ENCODE results near the gene SOX13. TPM values are rescaled to one million over a fixed set of nuclear protein-coding genes. Genes with fewer than 3 reads are reported as not detected.

Gene SOX13
- total and polyA plus RNA-seq, 2 of the 4 experiments (the other 2 are of a cell fraction) = 0.54 to 3.5 TPM

DNA sequence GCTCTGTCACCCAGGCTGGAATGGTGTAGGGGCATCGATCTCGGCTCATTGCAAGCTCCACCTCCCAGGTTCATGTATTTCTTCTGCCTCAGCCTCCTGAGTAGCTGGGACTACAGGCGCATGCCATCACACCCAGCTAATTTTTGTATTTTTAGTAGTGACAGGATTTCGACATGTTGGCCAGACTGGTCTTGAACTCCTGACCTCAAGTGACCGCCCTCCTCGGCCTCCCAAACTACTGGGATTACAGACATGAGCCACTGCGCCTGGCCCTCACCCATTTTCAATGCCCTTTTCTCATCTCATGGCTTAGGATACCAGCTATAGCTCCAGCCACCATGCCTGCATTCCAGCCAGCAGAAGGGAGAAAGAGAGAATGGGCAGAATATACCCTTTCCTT is 12.9 kb upstream of the SOX13 start:
- no peak overlapping the region for H3K4me2 ChIP-seq (ENCODE audit: low read depth, low read length)
- no peak overlapping the region for H3K4me3 ChIP-seq (ENCODE audit: insufficient read depth, low read depth, low read length)
- no peak overlapping the region for H3K27ac ChIP-seq (ENCODE audit: insufficient read depth, low read length)
- H3K36me3 ChIP-seq (ENCODE audit: control insufficient read depth, insufficient read depth, low read length) = no peaks in the 10 kb centered on the region
- no peak overlapping the region for H3K9ac ChIP-seq (ENCODE audit: low read depth, low read length)
- ChIA-PET CTCF (no interaction called here), POLR2A (ENCODE audit: unreplicated experiment) (no interaction called here)
- H2AK5ac ChIP-seq (ENCODE audit: low read depth, low read length) = no peak overlapping the region
- DNase-seq (no peak), ATAC-seq (ENCODE audit: low read depth) (no peak)
- intact Hi-C loops (cut with micrococcal nuclease) = no loop called here
- no peak overlapping the region for H4K8ac ChIP-seq (ENCODE audit: low read depth in 2 of 2, low read length in 2 of 2)
- H3K4ac ChIP-seq (ENCODE audit: low read depth, low read length) = no peak overlapping the region
- no peak overlapping the region for H2BK120ac ChIP-seq (ENCODE audit: low read depth, low read length)
- in situ Hi-C loops (cut with MboI; ENCODE audit: low sequenced_read_pairs) = no loop called here
- no peaks in the 10 kb centered on the region for H3K79me1 ChIP-seq (ENCODE audit: low read depth in 1 of 2, low read length in 2 of 2)
- peaks cover 2% of the 10 kb centered on the region; the same call in 1 of the 2 replicates for H3K27me3 ChIP-seq (ENCODE audit: control insufficient read depth, insufficient read depth, low read length)
- H3K14ac ChIP-seq (replicated peaks; ENCODE audit: low read depth, low read length) = no peak overlapping the region
- H3K4me1 ChIP-seq (ENCODE audit: control insufficient read depth, insufficient read depth, low read length) = no peaks in the 10 kb centered on the region; the same call in 1 of the 2 replicates
- H3K9me3 ChIP-seq (ENCODE audit: control insufficient read depth, insufficient read depth, low read length) = no peaks in the 10 kb centered on the region
- no peak overlapping the region for H4K5ac ChIP-seq (ENCODE audit: low read depth, low read length)
- H3K18ac ChIP-seq (ENCODE audit: low read depth, low read length) = no peak overlapping the region
- dilution Hi-C loops (cut with HindIII; ENCODE audit: low sequenced_read_pairs, unreplicated experiment) = no loop called here
- H3K56ac ChIP-seq (ENCODE audit: extremely low read depth, insufficient read depth, low read length) = no peak overlapping the region
- BruUV-seq (replicated peaks) = no TSS peak
- H2AFZ ChIP-seq (replicated peaks; ENCODE audit: low read length, poor library complexity) = no peak overlapping the region
- no peak overlapping the region for H4K91ac ChIP-seq (ENCODE audit: insufficient read depth, low read depth, low read length)
- no peak overlapping the region for H2AK9ac ChIP-seq (replicated peaks; ENCODE audit: low read depth, low read length, poor library complexity)
- no peak overlapping the region for H2BK20ac ChIP-seq (ENCODE audit: low read depth, low read length)
- H3K9me1 ChIP-seq (ENCODE audit: insufficient read depth, low read length) = peaks cover 4% of the 10 kb centered on the region; the same call in 1 of the 2 replicates
- H2BK15ac ChIP-seq (ENCODE audit: low read depth, low read length) = no peak overlapping the region
- no peak overlapping the region for H2BK5ac ChIP-seq (ENCODE audit: low read depth, low read length, poor library complexity, severe bottlenecking)
- no peak overlapping the region for H3K23ac ChIP-seq (ENCODE audit: low read depth, low read length)
- TF ChIP-seq SMC3 (IDR thresholded peaks at IDR 0.05; ENCODE audit: low read depth, low read length) (no peak), BHLHE40 (IDR thresholded peaks at IDR 0.05; ENCODE audit: low read depth, low read length) (no peak), FOS (IDR thresholded peaks at IDR 0.05; ENCODE audit: low read depth, low read length) (no peak), RAD21 (IDR thresholded peaks at IDR 0.05; ENCODE audit: low read length) (no peak), CHD1 (IDR thresholded peaks at IDR 0.05; ENCODE audit: low read depth, low read length) (no peak)
- TF ChIP-seq, protein P1, sequence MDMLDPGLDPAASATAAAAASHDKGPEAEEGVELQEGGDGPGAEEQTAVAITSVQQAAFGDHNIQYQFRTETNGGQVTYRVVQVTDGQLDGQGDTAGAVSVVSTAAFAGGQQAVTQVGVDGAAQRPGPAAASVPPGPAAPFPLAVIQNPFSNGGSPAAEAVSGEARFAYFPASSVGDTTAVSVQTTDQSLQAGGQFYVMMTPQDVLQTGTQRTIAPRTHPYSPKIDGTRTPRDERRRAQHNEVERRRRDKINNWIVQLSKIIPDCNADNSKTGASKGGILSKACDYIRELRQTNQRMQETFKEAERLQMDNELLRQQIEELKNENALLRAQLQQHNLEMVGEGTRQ (IDR thresholded peaks at IDR 0.05; ENCODE audit: low read depth, low read length) = no peak
- TF ChIP-seq, protein P2, sequence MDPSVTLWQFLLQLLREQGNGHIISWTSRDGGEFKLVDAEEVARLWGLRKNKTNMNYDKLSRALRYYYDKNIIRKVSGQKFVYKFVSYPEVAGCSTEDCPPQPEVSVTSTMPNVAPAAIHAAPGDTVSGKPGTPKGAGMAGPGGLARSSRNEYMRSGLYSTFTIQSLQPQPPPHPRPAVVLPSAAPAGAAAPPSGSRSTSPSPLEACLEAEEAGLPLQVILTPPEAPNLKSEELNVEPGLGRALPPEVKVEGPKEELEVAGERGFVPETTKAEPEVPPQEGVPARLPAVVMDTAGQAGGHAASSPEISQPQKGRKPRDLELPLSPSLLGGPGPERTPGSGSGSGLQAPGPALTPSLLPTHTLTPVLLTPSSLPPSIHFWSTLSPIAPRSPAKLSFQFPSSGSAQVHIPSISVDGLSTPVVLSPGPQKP (IDR thresholded peaks at IDR 0.05; ENCODE audit: borderline replicate concordance, low read depth, low read length) = no peak
- WGBS, 2 experiments (ENCODE audit: extremely low coverage in 2 of 2, insufficient read length in 1 of 2) = no CpG with 5 or more reads among the region's 7 CpGs
- H4K20me1 ChIP-seq (ENCODE audit: insufficient read depth, low read length) = no peaks in the 10 kb centered on the region
